ENCODE results near the gene SCRN2.
A peak's percentile ranks its signal among the peaks of the same experiment; 100 is the strongest.

SCRN2 gene

GRCh38 chr17:47847341-47848197, 6.5 kb upstream of the SCRN2 start:
- DNase-seq, result no peak
- ATAC-seq (replicated peaks), result peak; percentile 31
- Mint-ChIP-seq H3K4me3 (no peak overlapping the region), H3K27me3 (peaks cover 66 to 86% of the 10 kb centered on the region in 2 donors), H3K9me3 (no peaks in the 10 kb centered on the region), H3K27ac (no peak overlapping the region), H3K36me3 (ENCODE audit: insufficient read depth) (no peaks in the 10 kb centered on the region), H3K4me1 (ENCODE audit: low read depth in 2 of 2) (peaks cover 16 to 17% of the 10 kb centered on the region in 2 donors)

GRCh38 chr17:47846716-47847340, 5.8 kb upstream of the SCRN2 start:
- ATAC-seq (replicated peaks), result no peak
- peaks cover 9% of the 10 kb centered on the region in 2 donors for H3K4me1 Mint-ChIP-seq (ENCODE audit: low read depth in 2 of 2)
- H3K4me3 Mint-ChIP-seq, result no peak overlapping the region
- H3K9me3 Mint-ChIP-seq, result no peaks in the 10 kb centered on the region
- H3K27ac Mint-ChIP-seq, result no peak overlapping the region
- DNase-seq, result no peak
- no peaks in the 10 kb centered on the region for H3K36me3 Mint-ChIP-seq (ENCODE audit: insufficient read depth)
- H3K27me3 Mint-ChIP-seq, result peaks cover 59 to 79% of the 10 kb centered on the region in 2 donors

GRCh38 chr17:47845716-47846075, 4.6 kb upstream of the SCRN2 start:
- no peak overlapping the region for H3K27ac Mint-ChIP-seq
- peaks cover 11 to 12% of the 10 kb centered on the region in 2 donors for H3K4me1 Mint-ChIP-seq (ENCODE audit: low read depth in 2 of 2)

GRCh38 chr17:47844814-47845715, 4.0 kb upstream of the SCRN2 start:
- H3K27ac Mint-ChIP-seq, result no peak overlapping the region
- peaks cover 47 to 63% of the 10 kb centered on the region in 2 donors for H3K27me3 Mint-ChIP-seq
- no peak for ATAC-seq (replicated peaks)
- H3K36me3 Mint-ChIP-seq (ENCODE audit: insufficient read depth), result no peaks in the 10 kb centered on the region
- DNase-seq, result no peak
- H3K4me3 Mint-ChIP-seq, result no peak overlapping the region
- H3K4me1 Mint-ChIP-seq (ENCODE audit: low read depth in 2 of 2), result peaks cover 10 to 15% of the 10 kb centered on the region in 2 donors
- no peaks in the 10 kb centered on the region for H3K9me3 Mint-ChIP-seq

More at GRCh38 chr17:47845716-47846075, 4.6 kb upstream of the SCRN2 start:
- H3K4me3 Mint-ChIP-seq, result no peak overlapping the region
- no peak for DNase-seq
- H3K36me3 Mint-ChIP-seq (ENCODE audit: insufficient read depth), result no peaks in the 10 kb centered on the region
- peaks cover 53 to 69% of the 10 kb centered on the region in 2 donors for H3K27me3 Mint-ChIP-seq
- no peak for ATAC-seq (replicated peaks)
- H3K9me3 Mint-ChIP-seq, result no peaks in the 10 kb centered on the region

- Mint-ChIP-seq H3K9me3 (no peaks in the 10 kb centered on the region), H3K27ac (no peak overlapping the region), H3K36me3 (ENCODE audit: insufficient read depth) (peaks cover 3% of the 10 kb centered on the region), H3K27me3 (peaks cover 38 to 54% of the 10 kb centered on the region in 2 donors), H3K4me3 (no peak overlapping the region), H3K4me1 (ENCODE audit: low read depth in 2 of 2) (peaks cover 17 to 20% of the 10 kb centered on the region in 2 donors)
- ATAC-seq (replicated peaks) (no peak), DNase-seq (no peak)
Observed at GRCh38 chr17:47844227-47844626, 3.2 kb upstream of the SCRN2 start.

- H3K27ac Mint-ChIP-seq, result peak overlapping the region in 1 of 2 donors; percentile 64
- peaks cover 3% of the 10 kb centered on the region for H3K36me3 Mint-ChIP-seq (ENCODE audit: insufficient read depth)
- peaks cover 17 to 21% of the 10 kb centered on the region in 2 donors for H3K4me1 Mint-ChIP-seq (ENCODE audit: low read depth in 2 of 2)
Observed at GRCh38 chr17:47843391-47843730, 2.3 kb upstream of the SCRN2 start.

GRCh38 chr17:47841488-47842291, 617 bp upstream of the SCRN2 start:
- Mint-ChIP-seq H3K4me3 (peak overlapping the region; percentile 89 to 94), H3K4me1 (ENCODE audit: low read depth in 2 of 2) (peaks cover 17 to 18% of the 10 kb centered on the region in 2 donors), H3K9me3 (no peaks in the 10 kb centered on the region), H3K27ac (peak overlapping the region; percentile 92 to 93), H3K36me3 (ENCODE audit: insufficient read depth) (peaks cover 3% of the 10 kb centered on the region), H3K27me3 (peaks cover 21 to 29% of the 10 kb centered on the region in 2 donors)
- DNase-seq, result no peak
- no peak for ATAC-seq (replicated peaks)

More at GRCh38 chr17:47843391-47843730, 2.3 kb upstream of the SCRN2 start:
- Mint-ChIP-seq H3K9me3 (no peaks in the 10 kb centered on the region), H3K4me3 (peak overlapping the region in 1 of 2 donors; percentile 10), H3K27me3 (peaks cover 30 to 46% of the 10 kb centered on the region in 2 donors)
- DNase-seq (no peak), ATAC-seq (replicated peaks) (no peak)

- H3K4me1 Mint-ChIP-seq (ENCODE audit: low read depth in 2 of 2), result peaks cover 17 to 24% of the 10 kb centered on the region in 2 donors
- H3K27me3 Mint-ChIP-seq, result peaks cover 6 to 14% of the 10 kb centered on the region in 2 donors
- DNase-seq (no peak), ATAC-seq (replicated peaks) (no peak)
- H3K36me3 Mint-ChIP-seq (ENCODE audit: insufficient read depth), result peaks cover 10% of the 10 kb centered on the region
- H3K4me3 Mint-ChIP-seq, result peak overlapping the region; percentile 89 to 94
- H3K9me3 Mint-ChIP-seq, result no peaks in the 10 kb centered on the region
- peak overlapping the region; percentile 92 to 93 for H3K27ac Mint-ChIP-seq
Observed at GRCh38 chr17:47840001-47840741, 902 bp downstream of the SCRN2 start.

- no peak for DNase-seq
- no peak overlapping the region for H3K27ac Mint-ChIP-seq
- no peak for ATAC-seq (replicated peaks)
- H3K4me3 Mint-ChIP-seq, result peak overlapping the region; percentile 25 to 94
- peaks cover 0 to 3% of the 10 kb centered on the region in 2 donors for H3K27me3 Mint-ChIP-seq
- peaks cover 11% of the 10 kb centered on the region for H3K36me3 Mint-ChIP-seq (ENCODE audit: insufficient read depth)
- peaks cover 27 to 34% of the 10 kb centered on the region in 2 donors for H3K4me1 Mint-ChIP-seq (ENCODE audit: low read depth in 2 of 2)
- no peaks in the 10 kb centered on the region for H3K9me3 Mint-ChIP-seq
Observed at GRCh38 chr17:47839071-47839470, 2.0 kb downstream of the SCRN2 start.

- peaks cover 30 to 35% of the 10 kb centered on the region in 2 donors for H3K4me1 Mint-ChIP-seq (ENCODE audit: low read depth in 2 of 2)
- peaks cover 11% of the 10 kb centered on the region for H3K36me3 Mint-ChIP-seq (ENCODE audit: insufficient read depth)
- H3K4me3 Mint-ChIP-seq, result peak overlapping the region in 1 of 2 donors; percentile 25
Observed at GRCh38 chr17:47838636-47839035, 2.4 kb downstream of the SCRN2 start.

GRCh38 chr17:47837401-47838039, 3.6 kb downstream of the SCRN2 start:
- ATAC-seq (replicated peaks), result no peak
- Mint-ChIP-seq H3K27me3 (no peaks in the 10 kb centered on the region), H3K27ac (no peak overlapping the region), H3K36me3 (ENCODE audit: insufficient read depth) (peaks cover 11% of the 10 kb centered on the region), H3K4me1 (ENCODE audit: low read depth in 2 of 2) (peaks cover 30 to 33% of the 10 kb centered on the region in 2 donors), H3K9me3 (no peaks in the 10 kb centered on the region), H3K4me3 (no peak overlapping the region)
- no peak for DNase-seq

More at GRCh38 chr17:47838636-47839035, 2.4 kb downstream of the SCRN2 start:
- no peaks in the 10 kb centered on the region for H3K9me3 Mint-ChIP-seq
- H3K27me3 Mint-ChIP-seq, result no peaks in the 10 kb centered on the region
- DNase-seq, result no peak
- ATAC-seq (replicated peaks), result no peak
- no peak overlapping the region for H3K27ac Mint-ChIP-seq

- H3K4me3 Mint-ChIP-seq, result no peak overlapping the region
Observed at GRCh38 chr17:47836601-47837000, 4.5 kb downstream of the SCRN2 start.

More at GRCh38 chr17:47836601-47837000, 4.5 kb downstream of the SCRN2 start:
- Mint-ChIP-seq H3K27me3 (no peaks in the 10 kb centered on the region), H3K4me1 (ENCODE audit: low read depth in 2 of 2) (peaks cover 32 to 39% of the 10 kb centered on the region in 2 donors), H3K36me3 (ENCODE audit: insufficient read depth) (peaks cover 19% of the 10 kb centered on the region), H3K9me3 (no peaks in the 10 kb centered on the region), H3K27ac (no peak overlapping the region)
- no peak for DNase-seq
- ATAC-seq (replicated peaks), result no peak
